ENCODE results near the gene GRAMD1A.
"Not testable (repeated sequence)": the region's sequence is repeated elsewhere in the genome, so short reads cannot be mapped to it uniquely, and the experiment has no call there.

The GRAMD1A gene

GRCh38 chr19:35038623-35039512 lies 38.7 kb downstream of the GRAMD1A start:
- DNase-seq (ENCODE audit: low read depth): no peak

DNA sequence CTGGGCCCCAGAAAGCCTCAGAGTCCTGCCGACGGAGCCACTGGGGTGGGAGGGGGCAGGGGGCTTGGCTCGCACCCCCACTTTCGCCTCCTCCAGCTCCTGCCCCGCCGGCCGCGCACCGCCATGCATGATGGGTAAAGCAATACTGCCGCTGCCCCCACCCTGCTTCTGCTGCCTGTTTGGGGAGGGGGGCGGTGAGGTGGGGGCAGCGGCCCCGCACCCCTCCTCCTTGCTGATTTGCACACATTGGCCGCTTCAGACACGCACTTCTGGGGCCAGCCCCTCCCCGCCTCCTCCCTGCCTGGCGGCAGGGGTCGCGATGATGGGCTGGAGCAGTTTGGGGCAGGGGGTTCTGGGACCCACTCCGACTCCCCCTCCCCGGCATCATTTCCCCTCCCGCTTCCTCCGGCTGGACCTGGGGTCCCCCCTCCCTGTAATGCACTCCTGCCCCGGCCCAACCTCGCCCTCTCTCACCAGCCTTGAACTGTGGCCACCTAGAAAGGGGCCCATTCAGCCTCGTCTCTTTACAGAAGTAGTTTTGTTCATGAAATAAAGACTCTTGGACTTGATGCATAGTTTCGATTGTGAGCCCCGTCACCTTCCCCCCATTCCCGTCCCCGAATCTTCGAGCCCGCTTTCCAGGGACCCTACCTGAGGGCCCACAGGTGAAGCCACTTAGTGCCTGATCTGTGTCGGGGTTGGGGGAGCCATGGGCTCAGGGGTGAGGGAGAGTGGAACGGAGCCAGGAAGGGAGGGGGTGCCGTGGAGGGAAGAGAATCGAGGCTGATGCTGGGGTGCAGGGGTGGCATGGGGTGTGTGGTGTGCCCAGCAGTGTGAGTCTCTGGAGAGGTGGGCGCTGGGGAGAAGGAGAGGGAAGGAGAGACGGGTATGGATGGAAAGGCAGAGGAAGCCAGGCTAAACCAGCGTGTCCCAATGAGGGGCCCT lies 40.0 kb downstream of the GRAMD1A start:
- no peak for DNase-seq (ENCODE audit: low read depth)

DNA sequence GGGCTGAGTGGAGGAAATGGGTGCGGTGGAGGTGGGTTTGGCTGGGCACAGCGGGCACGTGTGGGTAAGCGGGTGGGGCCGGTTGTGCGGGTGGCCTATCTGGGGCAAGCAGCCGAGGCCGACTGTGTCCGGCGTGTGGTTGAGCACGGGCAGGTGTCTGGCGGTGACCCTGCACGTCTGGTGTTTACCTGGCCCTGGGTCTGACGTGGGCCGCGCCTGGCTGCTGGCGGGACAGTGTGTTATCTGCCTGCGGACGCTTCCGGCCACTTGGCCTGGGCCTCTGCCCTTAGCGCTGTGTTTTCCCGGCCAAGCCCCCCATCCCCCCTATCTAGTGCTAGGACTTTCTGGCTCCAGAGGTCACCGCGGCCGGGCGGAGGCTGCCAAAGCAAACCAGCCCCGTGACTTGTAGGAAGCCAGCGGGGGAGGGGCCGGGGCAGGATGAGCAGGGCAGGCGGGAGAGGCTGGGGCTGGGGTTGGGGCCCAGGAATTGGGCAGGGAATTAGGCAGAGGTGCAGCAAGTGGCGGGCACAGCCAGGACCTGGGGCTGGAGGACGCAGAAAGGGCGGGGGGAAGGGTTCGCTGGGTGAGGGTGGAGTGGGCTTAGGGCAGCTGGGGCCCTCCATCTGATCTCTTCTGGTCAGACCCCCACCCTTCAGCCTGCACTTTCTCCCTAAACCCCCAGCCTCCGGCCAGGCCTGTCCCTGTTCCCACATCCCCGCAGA lies 40.9 kb downstream of the GRAMD1A start:
- DNase-seq (ENCODE audit: low read depth): no peak

GRCh38 chr19:35041548-35042055 lies 41.5 kb downstream of the GRAMD1A start, which contains the start of gene HPN:
Gene HPN (plus strand): TSS chr19:35041721. CDS start chr19:35042507, 786 bp downstream.
- no peak for DNase-seq (ENCODE audit: low read depth)

DNA sequence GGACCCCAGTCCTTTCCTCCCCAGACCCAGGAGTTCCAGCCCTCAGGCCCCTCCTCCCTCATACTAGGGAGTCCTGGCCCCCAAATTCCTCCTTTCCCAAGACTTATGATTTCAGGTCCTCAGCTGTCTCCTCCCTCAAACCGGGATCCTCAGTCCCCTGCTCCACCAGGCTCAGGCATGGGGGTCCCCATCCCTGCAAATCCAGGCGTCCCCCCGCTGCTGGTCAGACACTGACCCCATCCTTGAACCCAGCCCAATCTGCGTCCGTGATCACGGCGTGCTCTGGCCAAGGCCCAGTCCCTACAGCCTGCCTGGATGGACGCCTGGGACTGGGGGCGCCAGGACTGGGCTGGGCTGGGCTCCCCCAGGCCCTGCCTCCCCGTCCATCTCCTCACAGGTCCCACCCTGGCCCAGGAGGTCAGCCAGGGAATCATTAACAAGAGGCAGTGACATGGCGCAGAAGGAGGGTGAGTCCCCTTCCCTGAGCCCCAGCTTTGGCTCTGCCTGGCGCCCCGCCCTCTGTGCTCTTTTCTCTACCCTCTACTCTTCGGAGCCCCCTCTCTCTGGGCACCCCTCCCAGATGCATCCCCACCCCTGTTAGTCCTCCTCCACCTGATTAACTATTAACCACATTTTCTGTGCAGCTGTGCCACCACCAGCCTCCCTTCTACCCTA lies 42.1 kb downstream of the GRAMD1A start:
- no peak for DNase-seq (ENCODE audit: low read depth)

DNA sequence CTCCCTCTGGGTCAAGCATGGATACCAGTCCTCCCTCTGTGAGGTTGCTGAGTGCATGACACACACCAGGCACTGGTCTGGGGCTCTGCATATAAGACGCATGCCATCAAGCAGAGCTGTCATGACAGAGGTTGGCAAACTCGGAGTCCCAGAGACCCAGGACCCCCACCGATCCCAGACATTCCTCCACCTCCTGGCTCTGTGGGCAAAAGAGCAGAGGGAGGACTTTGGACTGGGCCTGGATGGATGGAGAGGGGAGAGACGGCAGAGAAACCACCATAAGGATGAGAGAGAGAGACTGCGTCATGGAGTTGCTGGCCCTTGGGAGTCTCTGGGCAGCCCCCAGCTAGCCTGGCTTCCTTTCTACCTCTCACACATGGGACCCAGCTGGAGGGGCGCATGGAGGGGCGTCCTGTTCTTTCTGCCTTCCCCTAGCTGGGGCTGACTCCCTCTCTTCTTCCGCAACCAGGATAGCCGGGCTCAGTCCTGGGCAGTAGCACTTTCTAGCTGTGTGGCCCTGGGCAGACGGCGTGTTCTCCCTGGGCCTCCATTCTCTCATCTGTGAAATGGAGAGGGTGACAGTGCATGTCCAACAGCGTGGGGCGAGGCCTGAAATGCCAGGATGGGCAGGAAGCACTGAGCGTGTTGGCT lies 43.0 kb downstream of the GRAMD1A start:
- no peak for DNase-seq (ENCODE audit: low read depth)

DNA sequence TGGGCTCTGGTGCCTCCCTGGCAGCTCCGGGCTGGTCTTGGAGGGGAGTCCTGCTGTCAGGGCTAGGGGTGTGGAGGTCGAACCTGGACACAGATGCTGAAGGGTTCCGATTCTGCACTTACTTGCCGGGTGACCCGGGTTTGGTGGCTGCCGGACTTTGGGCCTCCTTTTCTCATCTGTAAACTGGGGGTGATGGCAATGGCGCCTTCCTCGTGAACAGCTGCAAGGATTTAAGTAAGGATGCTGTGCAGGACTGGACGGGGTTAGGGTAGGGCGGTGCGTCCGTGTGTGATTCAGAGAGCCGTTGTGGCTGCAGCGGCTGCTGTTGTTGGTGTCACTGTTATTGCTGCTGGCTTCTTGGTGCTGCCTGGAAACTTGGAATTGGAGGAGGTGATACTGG lies 43.8 kb downstream of the GRAMD1A start:
- no peak for DNase-seq (ENCODE audit: low read depth)

DNA sequence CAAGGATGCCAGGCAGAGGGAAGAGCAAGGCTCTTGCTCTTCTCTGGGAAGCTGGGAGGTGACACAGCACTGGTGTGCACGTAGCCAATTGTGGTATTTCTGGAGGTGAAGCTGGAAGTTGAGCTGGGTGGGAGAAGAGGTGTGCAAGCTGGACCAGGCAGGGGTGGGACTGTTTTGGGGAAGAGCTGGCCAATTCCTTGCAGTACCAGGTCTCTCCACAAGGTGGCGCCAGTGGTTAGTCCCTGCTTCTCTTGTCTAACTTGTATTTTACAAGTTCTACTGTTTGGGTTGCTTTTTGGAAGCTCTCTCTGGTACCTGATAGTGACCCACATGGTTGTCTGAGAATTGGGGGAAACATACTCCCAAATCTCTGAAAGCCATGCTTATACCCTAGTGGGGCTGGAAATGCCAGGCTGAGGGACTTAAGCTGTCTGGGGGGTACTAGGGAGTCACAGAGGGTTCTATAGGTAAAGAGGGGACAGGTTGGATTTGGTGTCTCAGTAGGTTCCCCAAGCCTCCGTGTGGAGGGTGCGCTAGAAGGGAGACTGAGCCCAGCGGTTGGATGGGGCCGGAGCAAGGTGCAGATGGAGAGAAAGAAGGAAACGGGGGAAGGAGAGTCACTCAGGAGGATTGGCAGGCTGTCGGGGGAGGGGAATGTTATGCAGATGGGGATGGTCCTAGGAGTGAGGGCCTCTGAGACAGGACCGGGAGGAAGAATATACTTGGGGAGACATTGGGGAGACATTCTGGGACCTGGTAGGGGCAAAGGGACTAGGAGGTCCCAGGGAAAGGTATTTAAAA lies 44.4 kb downstream of the GRAMD1A start:
- no peak for DNase-seq (ENCODE audit: low read depth)

DNA sequence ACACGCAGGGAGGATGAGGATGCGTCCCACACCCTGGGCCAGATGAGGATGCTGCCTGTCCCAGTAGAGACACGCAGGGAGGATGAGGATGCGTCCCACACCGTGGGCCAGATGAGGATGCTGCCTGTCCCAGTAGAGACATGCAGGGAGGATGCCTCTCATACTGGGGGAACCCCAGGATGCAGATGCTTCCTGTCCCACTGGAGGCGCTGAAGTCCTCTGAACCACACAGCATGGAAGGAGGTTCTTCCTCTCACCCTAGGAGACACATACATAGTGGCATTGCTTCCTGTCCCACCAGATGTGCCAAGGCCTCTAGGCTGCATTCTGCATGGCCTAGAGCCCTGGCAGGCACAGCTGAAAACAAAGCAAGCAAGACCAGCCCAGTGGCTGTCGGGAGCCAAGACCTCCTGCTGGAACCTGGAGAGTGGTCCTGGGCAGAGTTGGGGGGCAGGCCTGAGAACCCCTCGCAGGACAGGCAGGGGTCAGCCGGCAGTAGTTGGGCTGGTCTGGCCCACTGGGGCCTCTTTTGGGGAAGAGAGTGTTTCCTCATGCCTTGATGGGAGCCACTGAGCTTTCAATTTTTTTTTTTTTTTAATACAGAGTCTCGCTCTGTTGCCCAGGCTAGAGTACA lies 45.7 kb downstream of the GRAMD1A start:
- DNase-seq (ENCODE audit: low read depth): no peak

GRCh38 chr19:35046461-35046860 lies 46.3 kb downstream of the GRAMD1A start:
- DNase-seq (ENCODE audit: low read depth): no peak

DNA sequence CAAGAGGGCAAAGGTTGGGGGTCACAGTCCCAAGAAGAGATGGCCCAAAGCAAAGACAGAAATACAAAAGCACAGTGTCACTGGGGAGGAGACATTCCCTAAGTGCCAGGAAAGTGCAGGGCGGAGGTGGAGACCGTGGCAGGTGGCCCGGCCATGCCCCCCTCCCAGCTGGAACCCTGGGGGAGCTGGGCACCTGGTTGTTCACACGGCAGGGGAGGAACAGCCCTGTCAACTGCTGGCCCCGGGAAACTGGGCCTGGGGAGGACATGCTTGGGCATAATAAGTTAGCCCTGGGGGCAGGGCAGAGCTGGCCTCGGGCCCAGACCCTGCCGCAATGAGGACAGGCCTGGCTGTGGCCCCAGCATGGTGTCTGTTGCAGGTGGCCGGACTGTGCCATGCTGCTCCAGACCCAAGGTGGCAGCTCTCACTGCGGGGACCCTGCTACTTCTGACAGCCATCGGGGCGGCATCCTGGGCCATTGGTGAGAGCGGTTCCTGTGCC lies 48.8 kb downstream of the GRAMD1A start:
- no peak for DNase-seq (ENCODE audit: low read depth)

DNA sequence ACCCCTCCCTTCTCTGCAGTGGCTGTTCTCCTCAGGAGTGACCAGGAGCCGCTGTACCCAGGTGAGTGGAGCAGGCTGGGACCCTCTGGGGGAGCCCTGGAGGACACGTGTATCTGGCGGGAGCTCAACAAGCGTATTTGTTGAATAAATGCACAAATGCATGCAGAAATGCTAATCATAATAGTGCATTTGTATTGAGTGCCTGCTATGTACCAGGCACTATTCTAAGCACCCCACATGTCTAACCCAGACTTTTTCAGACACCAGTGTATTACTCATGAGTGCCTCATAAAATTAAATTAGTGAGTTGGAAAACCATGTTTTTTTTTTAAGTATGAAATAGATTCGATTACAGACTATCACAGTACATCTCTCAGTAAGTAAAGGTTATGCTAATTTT lies 49.3 kb downstream of the GRAMD1A start:
- no peak for DNase-seq (ENCODE audit: low read depth)

GRCh38 chr19:35050662-35051061 lies 50.5 kb downstream of the GRAMD1A start:
- DNase-seq (ENCODE audit: low read depth): not testable (repeated sequence)

- DNase-seq (ENCODE audit: low read depth): not testable (repeated sequence)
Measured at GRCh38 chr19:35051268-35051667, 51.1 kb downstream of the GRAMD1A start.

- DNase-seq (ENCODE audit: low read depth): no peak
Measured at GRCh38 chr19:35051796-35052195, 51.7 kb downstream of the GRAMD1A start.

DNA sequence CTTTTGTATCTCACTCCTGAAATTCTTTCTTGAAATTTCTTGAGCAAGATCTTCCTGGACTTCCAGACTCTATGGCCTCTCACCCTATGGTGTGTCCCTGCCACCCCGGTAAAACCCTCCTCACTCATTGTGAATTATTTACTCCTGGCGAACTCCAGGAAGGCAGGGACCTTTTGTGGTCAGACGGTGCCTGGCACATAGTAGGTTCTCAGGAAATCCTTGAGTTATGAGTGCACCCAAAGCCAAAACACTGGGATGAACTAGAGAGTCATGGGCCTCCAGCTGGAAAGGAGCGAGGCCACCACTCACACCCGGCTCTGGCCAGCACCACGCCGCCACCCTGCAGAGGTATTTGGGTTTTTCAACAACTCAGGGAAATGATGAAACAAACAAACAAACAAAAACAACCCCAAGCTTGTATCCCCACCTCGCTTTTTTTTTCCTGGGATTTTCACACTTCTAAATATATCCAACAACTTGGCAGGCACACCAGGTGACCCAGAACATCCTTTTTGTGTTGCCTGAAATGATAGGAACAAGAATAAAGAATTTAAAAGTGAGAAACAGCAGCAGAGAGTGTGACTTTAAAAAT lies 52.6 kb downstream of the GRAMD1A start:
- no peak for DNase-seq (ENCODE audit: low read depth)

- DNase-seq (ENCODE audit: low read depth): no peak
Measured at GRCh38 chr19:35053667-35054293, 53.7 kb downstream of the GRAMD1A start.

- no peak for DNase-seq (ENCODE audit: low read depth)
Measured at GRCh38 chr19:35054626-35055025, 54.5 kb downstream of the GRAMD1A start.

Data from HS-5 (cell line).